Parathyroid adenoma (tissue), 2 donors: Measurements from ENCODE around the gene PPP1R11.
"Not testable (repeated sequence)": the region's sequence is repeated elsewhere in the genome, so short reads cannot be mapped to it uniquely, and the experiment has no call there.

Source experiments
- H2AFZ ChIP-seq: fragments of 300-600 bp; sonication (generic); one replicate; pipeline ENCODE4 v1.7.0; 2017; ENCODE audit warnings: antibody characterized with exemption, mild to moderate bottlenecking
- H3K27ac ChIP-seq: fragments of 300-600 bp; sonication (generic); one replicate; pipeline ENCODE4 v1.7.0; 2017
- H3K27me3 ChIP-seq: fragments of 300-600 bp; sonication (generic); one replicate; pipeline ENCODE4 v1.7.0; 2017; ENCODE audit warnings: low read length; ENCODE audit not compliant: control insufficient read depth, insufficient read depth
- H3K36me3 ChIP-seq: fragments of 300-600 bp; sonication (generic); one replicate; pipeline ENCODE4 v1.7.0; 2017; ENCODE audit warnings: low read length; ENCODE audit not compliant: control insufficient read depth, insufficient read depth
- H3K4me1 ChIP-seq: fragments of 300-600 bp; sonication (generic); one replicate; pipeline ENCODE4 v1.7.0; 2017; ENCODE audit warnings: control low read depth
- H3K4me2 ChIP-seq: fragments of 300-600 bp; sonication (generic); one replicate; pipeline ENCODE4 v1.7.0; 2017; ENCODE audit warnings: low read length
- H3K4me3 ChIP-seq: fragments of 300-600 bp; sonication (generic); one replicate; pipeline ENCODE4 v1.7.0; 2017; ENCODE audit warnings: low read depth, low read length
- H3K79me2 ChIP-seq: fragments of 300-600 bp; sonication (generic); one replicate; pipeline ENCODE4 v1.7.0; 2017; ENCODE audit warnings: control low read depth
- H3K9ac ChIP-seq: fragments of 300-600 bp; sonication (generic); one replicate; pipeline ENCODE4 v1.7.0; 2017; ENCODE audit warnings: mild to moderate bottlenecking
- H3K9me3 ChIP-seq: fragments of 300-600 bp; sonication (generic); one replicate; pipeline ENCODE4 v1.7.0; 2017; ENCODE audit warnings: low read length; ENCODE audit not compliant: control insufficient read depth
- CTCF ChIP-seq: fragments of 300-600 bp; sonication (generic); IDR thresholded peaks from one replicate; pipeline ENCODE4 v1.7.0; 2017; ENCODE audit warnings: antibody characterized with exemption, mild to moderate bottlenecking
- donor health status: primary hyperparathyroidism.

The PPP1R11 gene

GRCh38 chr6:30066577-30067459 lies at the start of gene PPP1R11:
TSS of gene PPP1R11 (plus strand) at chr6:30067198. CDS start at chr6:30067411, 213 bp downstream.
- Histone ChIP-seq H3K27ac (peak within 1 kb of the TSS; percentile 86), H3K9ac (peak within 1 kb of the TSS; percentile 17), H3K4me2 (peak within 1 kb of the TSS; percentile 90), H2AFZ (peak within 1 kb of the TSS; percentile 90), H3K9me3 (no peaks in the 10 kb centered on the region), H3K79me2 (peaks cover under 1% of the 10 kb centered on the region), H3K4me1 (peaks cover 5% of the 10 kb centered on the region), H3K4me3 (peak within 1 kb of the TSS; percentile 78), H3K27me3 (no peaks in the 10 kb centered on the region), H3K36me3 (no peaks in the 10 kb centered on the region)
- TF ChIP-seq CTCF, result no peak

GRCh38 chr6:30019819-30020218 lies 47.2 kb upstream of the PPP1R11 start:
- no peaks in the 10 kb centered on the region for H3K36me3 ChIP-seq
- no peak for TF ChIP-seq CTCF
- H3K79me2 ChIP-seq, result no peaks in the 10 kb centered on the region
- H3K4me1 ChIP-seq, result no peaks in the 10 kb centered on the region
- no peak overlapping the region for H3K27ac ChIP-seq
- H3K9me3 ChIP-seq, result no peaks in the 10 kb centered on the region
- no peak overlapping the region for H3K4me2 ChIP-seq
- H2AFZ ChIP-seq, result no peak overlapping the region
- H3K9ac ChIP-seq, result no peak overlapping the region
- no peaks in the 10 kb centered on the region for H3K27me3 ChIP-seq
- no peak overlapping the region for H3K4me3 ChIP-seq

DNA sequence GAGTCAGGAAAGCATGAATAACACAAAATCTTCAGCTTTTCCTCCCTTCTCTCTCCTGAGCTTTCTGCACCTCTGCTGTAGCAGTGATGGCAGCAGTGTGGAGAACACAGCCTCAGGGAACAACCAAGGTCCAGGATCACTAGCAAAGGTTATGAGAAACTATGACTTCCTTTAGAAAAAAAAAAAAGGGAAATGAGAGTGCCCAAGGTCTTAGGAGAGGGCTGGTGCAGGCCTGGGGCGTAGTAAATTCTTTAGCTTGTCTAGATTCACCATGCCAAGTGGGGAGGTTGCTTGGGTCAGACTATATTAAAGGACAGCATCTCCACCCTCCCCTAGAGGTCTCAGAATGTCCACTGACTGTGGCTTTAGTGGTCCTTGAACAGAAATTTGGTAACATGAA lies 46.4 kb upstream of the PPP1R11 start:
- no peak for TF ChIP-seq CTCF
- H3K4me1 ChIP-seq, result no peaks in the 10 kb centered on the region
- no peaks in the 10 kb centered on the region for H3K9me3 ChIP-seq
- H3K36me3 ChIP-seq, result no peaks in the 10 kb centered on the region
- H3K4me3 ChIP-seq, result no peak overlapping the region
- no peak overlapping the region for H3K27ac ChIP-seq
- H3K27me3 ChIP-seq, result no peaks in the 10 kb centered on the region
- H3K4me2 ChIP-seq, result no peak overlapping the region
- no peak overlapping the region for H2AFZ ChIP-seq
- H3K79me2 ChIP-seq, result no peaks in the 10 kb centered on the region
- H3K9ac ChIP-seq, result no peak overlapping the region

- Histone ChIP-seq H3K9me3 (no peaks in the 10 kb centered on the region), H3K36me3 (no peaks in the 10 kb centered on the region), H3K79me2 (no peaks in the 10 kb centered on the region), H3K27ac (no peak overlapping the region), H2AFZ (no peak overlapping the region), H3K27me3 (no peaks in the 10 kb centered on the region), H3K4me2 (no peak overlapping the region), H3K9ac (no peak overlapping the region), H3K4me1 (no peaks in the 10 kb centered on the region), H3K4me3 (no peak overlapping the region)
- TF ChIP-seq CTCF, result no peak
These were observed 44.8 kb upstream of the PPP1R11 start for GRCh38 chr6:30022189-30022588.

- H3K36me3 ChIP-seq, H3K4me3 ChIP-seq, H3K4me2 ChIP-seq, H3K27ac ChIP-seq, H3K9me3 ChIP-seq, H3K9ac ChIP-seq, H3K27me3 ChIP-seq, H3K4me1 ChIP-seq, H3K79me2 ChIP-seq, H2AFZ ChIP-seq: not testable (repeated sequence)
These were observed 44.3 kb upstream of the PPP1R11 start for GRCh38 chr6:30022712-30023111.
